Endothelial cell of umbilical vein (primary cell): ENCODE results near the gene NUCKS1. TPM values are rescaled to one million over a fixed set of nuclear protein-coding genes. Genes with fewer than 3 reads are reported as not detected.

Source experiments
- BruUV-seq: library from RNA; stranded (reverse); fragments of 400-500 nt; replicated peaks from 2 replicates; lab custom pipeline; 2021; lab: Mats Ljungman, UMichigan
- CTCF ChIA-PET: fragments of 300-600, 350-600 bp; sonication (Branson Sonifier 250); formaldehyde crosslinking; loops from one replicate; lab custom pipeline; 2021; ENCODE audit warnings: antibody characterized with exemption, inconsistent platforms; lab: Charles Lee
- POLR2A ChIA-PET: fragments of 300-600, 350-600 bp; sonication (Branson Sonifier 250); formaldehyde crosslinking; loops from one replicate; lab custom pipeline; 2021; ENCODE audit warnings: antibody characterized with exemption, inconsistent platforms; lab: Charles Lee
- DNase-seq: peaks from one replicate; pipeline ENCODE4 v3.0.0-alpha.2; 2011; ENCODE audit warnings: low read depth, low spot score
- FAIRE-seq: peaks from 2 replicates; lab custom pipeline; 2011; peaks lifted over from hg19 to GRCh38; lab: Jason Lieb, UNC
- H2AFZ ChIP-seq: 2 replicates; pipeline ENCODE4 v1.6.0; 2012; ENCODE audit warnings: low read depth, low read length, control low read depth, inconsistent platforms
- H3K27ac ChIP-seq: 2 replicates; pipeline ENCODE4 v1.5.1; 2011; ENCODE audit warnings: low read depth, mild to moderate bottlenecking, control low read depth, low read length, moderate library complexity; ENCODE audit not compliant: insufficient read depth
- H3K27me3 ChIP-seq, 2 experiments: 2 replicates each; pipeline versions ENCODE4 v1.6.0 to v1.6.1; 2011; ENCODE audit warnings: low read length in 2 of 2, mixed read lengths in 1 of 2; ENCODE audit not compliant: control insufficient read depth in 2 of 2, insufficient read depth in 2 of 2
- H3K36me3 ChIP-seq, 2 experiments: 2 replicates in 1 of 2; 3 replicates in 1 of 2; pipeline ENCODE4 v1.5.1; 2011; ENCODE audit warnings: low read length in 2 of 2, mild to moderate bottlenecking in 1 of 2, moderate library complexity in 1 of 2; ENCODE audit not compliant: control insufficient read depth in 2 of 2, insufficient read depth in 2 of 2; ENCODE audit errors: extremely low read depth in 1 of 2
- H3K4me1 ChIP-seq: 3 replicates; pipeline ENCODE4 v1.5.1; 2011; ENCODE audit warnings: mild to moderate bottlenecking, low read length; ENCODE audit not compliant: control insufficient read depth, insufficient read depth; ENCODE audit errors: extremely low read depth
- H3K4me2 ChIP-seq: 2 replicates; pipeline ENCODE4 v1.6.1; 2011; ENCODE audit warnings: low read length, control low read depth, mixed read lengths; ENCODE audit not compliant: insufficient read depth
- H3K4me3 ChIP-seq, 3 experiments: fragments of 200-600 bp in 1 of 3; sonication (generic), shearing (Covaris generic) in 1 of 3; replicated peaks in 1 of 3; 2 replicates each; pipeline ENCODE4 v1.5.1; 2011 to 2016; ENCODE audit warnings: control low read depth in 3 of 3, low read length in 3 of 3, mild to moderate bottlenecking in 2 of 3, inconsistent platforms in 1 of 3, low read depth in 1 of 3, moderate library complexity in 1 of 3; ENCODE audit not compliant: insufficient read depth in 1 of 3
- H3K79me2 ChIP-seq: 2 replicates; pipeline ENCODE4 v1.6.0; 2012; ENCODE audit warnings: low read length, inconsistent platforms; ENCODE audit not compliant: control insufficient read depth, insufficient read depth
- H3K9ac ChIP-seq: replicated peaks from 2 replicates; pipeline ENCODE3; 2011; ENCODE audit warnings: low read length, control low read depth; ENCODE audit not compliant: insufficient read depth; ENCODE audit errors: extremely low read depth
- H3K9me1 ChIP-seq: replicated peaks from 3 replicates; pipeline ENCODE4 v1.6.0; 2011; ENCODE audit warnings: mild to moderate bottlenecking, low read length; ENCODE audit not compliant: control insufficient read depth, insufficient read depth; ENCODE audit errors: extremely low read depth
- H3K9me3 ChIP-seq: replicated peaks from 2 replicates; pipeline ENCODE4 v1.5.1; 2012; ENCODE audit warnings: low read length, inconsistent platforms; ENCODE audit not compliant: control insufficient read depth, insufficient read depth
- H4K20me1 ChIP-seq: replicated peaks from 2 replicates; pipeline ENCODE3; 2011; ENCODE audit warnings: mild to moderate bottlenecking, low read length; ENCODE audit not compliant: control insufficient read depth, insufficient read depth; ENCODE audit errors: extremely low read depth
- EZH2 ChIP-seq: IDR thresholded peaks from 2 replicates; pipeline ENCODE4 v1.6.1; 2012; ENCODE audit warnings: borderline replicate concordance, low read depth, mild to moderate bottlenecking, moderate library complexity, low read length, inconsistent platforms; ENCODE audit not compliant: severe bottlenecking
- FOS ChIP-seq: IDR thresholded peaks from 2 replicates; pipeline ENCODE4 v1.6.1; 2011; ENCODE audit warnings: mild to moderate bottlenecking, low read length, moderate library complexity, borderline replicate concordance; ENCODE audit not compliant: insufficient read depth
- GATA2 ChIP-seq: IDR thresholded peaks from 2 replicates; pipeline ENCODE4 v1.7.0; 2011; ENCODE audit warnings: low read depth, mild to moderate bottlenecking, moderate library complexity, mixed read lengths, low read length; ENCODE audit not compliant: insufficient read length, insufficient read depth
- JUN ChIP-seq: IDR thresholded peaks from 2 replicates; pipeline ENCODE4 v1.6.1; 2011; ENCODE audit warnings: borderline replicate concordance, low read depth; ENCODE audit not compliant: insufficient read length, insufficient read depth
- MYC ChIP-seq: IDR thresholded peaks from one replicate; pipeline ENCODE4 v1.6.1; 2011; ENCODE audit warnings: mild to moderate bottlenecking, low read depth, low read length
- POLR2A ChIP-seq: IDR thresholded peaks from 2 replicates; pipeline ENCODE4 v1.6.1; 2012; ENCODE audit warnings: low read depth, mild to moderate bottlenecking, control low read depth, low read length
- dilution Hi-C: fragments of 300-500 bp; cut with MboI; formaldehyde crosslinking; loops from one replicate; pipeline ENCODE4 v1.15.0; 2019; ENCODE audit warnings: low sequenced_read_pairs; ENCODE audit not compliant: extremely low pct_ligation_motif_present
- intact Hi-C: fragments of 100-400 bp; cut with micrococcal nuclease; formaldehyde crosslinking; loops from one replicate; pipeline ENCODE4 v1.10.0; 2022
- polyA plus RNA-seq, 4 experiments: library from polyadenylated mRNA; depleted of rRNA in 3 of 4; stranded (reverse) in 3 of 4; unstranded in 1 of 4; fragments of >200 nt; gene quantifications; 2 replicates each; pipeline versions ENCODE4 v1.2.1 to v1.2.3, GENCODE V29; 2011 to 2012; ENCODE audit warnings: missing spikeins in 1 of 4
- total RNA-seq: library from RNA; stranded (reverse); gene quantifications from 2 replicates; pipeline ENCODE4 v1.2.3, GENCODE V29; 2021
- TF ChIP-seq, protein P1 (sequence below): IDR thresholded peaks from 2 replicates; pipeline ENCODE4 v1.6.1; 2011; ENCODE audit not compliant: insufficient read depth, insufficient read length
- TF ChIP-seq, protein P2 (sequence below), 2 donors: IDR thresholded peaks; 1 replicate in 1 of 2; 2 replicates in 1 of 2; pipeline ENCODE4 v1.5.1; 2011; ENCODE audit warnings: low read length in 2 of 2, mild to moderate bottlenecking in 2 of 2, moderate library complexity in 2 of 2, control low read depth in 1 of 2, inconsistent platforms in 1 of 2, low read depth in 1 of 2; ENCODE audit not compliant: insufficient read depth in 1 of 2; ENCODE audit errors: extremely low read depth in 1 of 2

NUCKS1 gene
- total and polyA plus RNA-seq, 2 donors (not counting 3 experiments of a cell fraction or from before 2014, with no cell fraction given): 53.7 to 282 TPM

DNA sequence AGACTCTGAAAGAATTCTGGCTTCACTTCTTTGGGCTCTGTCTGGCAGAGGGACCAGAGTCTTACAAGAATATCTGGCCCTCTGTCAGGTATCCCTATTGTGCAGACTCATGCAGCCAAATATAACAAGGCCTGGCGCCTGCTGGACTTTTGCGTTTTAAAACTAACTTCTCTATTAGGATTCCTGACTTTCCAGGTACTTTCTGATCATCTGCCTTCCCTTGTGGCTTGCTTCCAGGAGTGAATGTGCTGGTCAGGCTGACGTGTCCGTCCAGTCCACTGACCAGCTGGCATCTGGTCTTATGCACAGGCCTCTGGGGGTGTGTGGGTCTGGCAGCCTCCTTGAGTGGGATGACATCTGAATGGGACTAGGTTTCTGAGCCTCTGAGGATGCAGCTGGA is 33.9 kb upstream of the NUCKS1 start:
- Histone ChIP-seq H3K4me1 (no peaks in the 10 kb centered on the region), H3K4me2 (no peak overlapping the region), H3K9me3 (no peaks in the 10 kb centered on the region), H3K79me2 (no peaks in the 10 kb centered on the region), H3K27me3 (no peaks in the 10 kb centered on the region), H4K20me1 (no peaks in the 10 kb centered on the region), H3K4me3 (no peak overlapping the region), H3K27ac (no peak overlapping the region), H2AFZ (no peak overlapping the region), H3K9me1 (no peaks in the 10 kb centered on the region), H3K9ac (no peak overlapping the region), H3K36me3 (no peaks in the 10 kb centered on the region)
- TF ChIP-seq, protein P1, sequence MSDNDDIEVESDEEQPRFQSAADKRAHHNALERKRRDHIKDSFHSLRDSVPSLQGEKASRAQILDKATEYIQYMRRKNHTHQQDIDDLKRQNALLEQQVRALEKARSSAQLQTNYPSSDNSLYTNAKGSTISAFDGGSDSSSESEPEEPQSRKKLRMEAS: no peak
- TF ChIP-seq EZH2: no peak
- TF ChIP-seq POLR2A: no peak
- no peak for TF ChIP-seq MYC
- TF ChIP-seq GATA2: no peak
- TF ChIP-seq JUN: no peak
- TF ChIP-seq, protein P2, sequence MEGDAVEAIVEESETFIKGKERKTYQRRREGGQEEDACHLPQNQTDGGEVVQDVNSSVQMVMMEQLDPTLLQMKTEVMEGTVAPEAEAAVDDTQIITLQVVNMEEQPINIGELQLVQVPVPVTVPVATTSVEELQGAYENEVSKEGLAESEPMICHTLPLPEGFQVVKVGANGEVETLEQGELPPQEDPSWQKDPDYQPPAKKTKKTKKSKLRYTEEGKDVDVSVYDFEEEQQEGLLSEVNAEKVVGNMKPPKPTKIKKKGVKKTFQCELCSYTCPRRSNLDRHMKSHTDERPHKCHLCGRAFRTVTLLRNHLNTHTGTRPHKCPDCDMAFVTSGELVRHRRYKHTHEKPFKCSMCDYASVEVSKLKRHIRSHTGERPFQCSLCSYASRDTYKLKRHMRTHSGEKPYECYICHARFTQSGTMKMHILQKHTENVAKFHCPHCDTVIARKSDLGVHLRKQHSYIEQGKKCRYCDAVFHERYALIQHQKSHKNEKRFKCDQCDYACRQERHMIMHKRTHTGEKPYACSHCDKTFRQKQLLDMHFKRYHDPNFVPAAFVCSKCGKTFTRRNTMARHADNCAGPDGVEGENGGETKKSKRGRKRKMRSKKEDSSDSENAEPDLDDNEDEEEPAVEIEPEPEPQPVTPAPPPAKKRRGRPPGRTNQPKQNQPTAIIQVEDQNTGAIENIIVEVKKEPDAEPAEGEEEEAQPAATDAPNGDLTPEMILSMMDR (IDR thresholded peaks at IDR 0.05; ENCODE audit: extremely low read depth in 1 of 2, insufficient read depth in 1 of 2, low read depth in 1 of 2, low read length in 2 of 2): no peak
- no peak for TF ChIP-seq FOS
- CTCF ChIA-PET: no interaction called here
- BruUV-seq: no TSS peak
- dilution Hi-C loops (no loop called here), intact Hi-C loops (no loop called here)
- FAIRE-seq (no peak), DNase-seq (no peak)
- POLR2A ChIA-PET: no interaction called here
